UCSD-AML1 (cell line): Measurements from ENCODE around the gene COL5A1.
"Not testable (repeated sequence)": the region's sequence is repeated elsewhere in the genome, so short reads cannot be mapped to it uniquely, and the experiment has no call there.

Source experiments
- DNase-seq: peaks from one replicate; lab custom pipeline; 2025; ENCODE audit not compliant: unreplicated experiment; lab: John Stamatoyannopoulos, UW

COL5A1 gene

DNA sequence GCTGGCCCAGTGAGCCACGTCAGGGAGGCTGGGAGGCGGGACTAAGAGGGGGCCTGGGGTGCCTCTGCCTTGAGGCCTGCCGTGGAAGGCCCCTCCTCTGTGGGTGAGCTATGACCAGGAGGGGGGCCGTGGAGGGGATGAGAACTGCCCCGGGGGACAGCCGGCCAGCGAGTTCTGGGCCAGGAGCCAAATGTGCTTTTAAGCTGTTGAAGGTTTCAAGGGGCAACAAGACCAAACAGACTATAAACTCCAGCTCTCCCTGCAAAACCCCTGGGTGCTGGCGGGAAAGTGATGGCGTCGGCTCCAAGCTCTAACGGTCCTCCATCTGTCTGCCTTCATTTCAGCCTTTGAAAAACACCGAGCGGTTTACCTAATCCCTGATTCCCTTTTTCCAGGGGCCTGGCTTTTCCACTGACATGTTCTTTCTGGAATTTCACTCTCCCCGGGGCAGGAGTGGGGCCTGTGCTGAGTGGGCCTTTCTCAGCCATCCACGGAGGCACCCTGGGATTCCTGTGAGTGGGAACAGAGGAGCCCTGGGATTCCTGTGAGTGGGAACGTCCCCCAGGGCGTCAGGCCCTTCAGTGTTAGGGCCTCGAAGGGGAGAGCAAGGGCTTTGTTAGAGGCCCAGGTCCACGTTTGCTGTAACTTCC, 65.6 kb downstream of the COL5A1 start:
- no peak for DNase-seq

GRCh38 chr9:134707731-134708671, 66.4 kb downstream of the COL5A1 start:
- no peak for DNase-seq

- no peak for DNase-seq
Measured at GRCh38 chr9:134708672-134709038, 67.1 kb downstream of the COL5A1 start.

DNA sequence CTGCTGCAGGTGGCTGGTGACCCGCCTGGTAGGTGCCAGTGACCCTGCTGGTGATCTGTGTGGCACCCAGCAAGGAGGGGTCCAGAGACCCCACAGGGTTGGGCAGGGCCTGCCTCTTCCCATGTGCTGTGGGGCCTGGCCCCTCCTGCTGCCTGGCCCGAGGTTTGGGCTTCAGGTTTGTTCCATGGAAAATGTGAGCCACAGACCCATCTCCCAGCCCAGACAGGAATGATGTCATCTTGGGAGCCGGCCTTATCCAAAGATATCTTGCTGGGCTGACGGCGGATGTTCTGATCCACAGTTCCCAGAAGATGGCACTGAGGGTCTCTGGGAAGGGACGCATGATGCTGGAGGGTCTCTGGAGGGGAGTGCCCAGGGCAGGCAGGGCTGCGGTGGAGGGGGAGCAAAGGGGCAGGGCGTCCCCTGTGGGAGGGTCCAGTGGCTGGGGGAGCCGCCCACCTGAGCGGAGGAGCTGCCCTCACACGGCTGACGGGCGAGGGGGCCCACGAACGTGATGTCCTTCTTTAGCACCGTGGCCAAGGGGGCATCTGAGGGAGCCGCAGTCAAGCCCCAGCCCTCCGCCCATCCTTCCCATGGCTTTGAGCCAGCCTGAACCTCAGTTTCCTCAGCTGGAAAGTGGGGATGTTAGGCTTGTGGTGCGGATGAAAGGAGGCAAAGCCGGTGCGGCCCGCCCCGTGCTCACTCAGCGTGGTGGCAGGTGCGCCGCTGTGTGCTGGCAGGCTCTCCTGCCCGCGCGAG, 68.1 kb downstream of the COL5A1 start:
- DNase-seq, result no peak

GRCh38 chr9:134710271-134710540, 68.6 kb downstream of the COL5A1 start:
- DNase-seq, result no peak

- no peak for DNase-seq
Measured at GRCh38 chr9:134710901-134711300, 69.3 kb downstream of the COL5A1 start.

GRCh38 chr9:134712243-134712642, 70.6 kb downstream of the COL5A1 start:
- no peak for DNase-seq

- DNase-seq, result no peak
Measured at GRCh38 chr9:134712926-134713325, 71.3 kb downstream of the COL5A1 start.

- DNase-seq, result not testable (repeated sequence)
Measured at GRCh38 chr9:134715536-134715935, 73.9 kb downstream of the COL5A1 start.

DNA sequence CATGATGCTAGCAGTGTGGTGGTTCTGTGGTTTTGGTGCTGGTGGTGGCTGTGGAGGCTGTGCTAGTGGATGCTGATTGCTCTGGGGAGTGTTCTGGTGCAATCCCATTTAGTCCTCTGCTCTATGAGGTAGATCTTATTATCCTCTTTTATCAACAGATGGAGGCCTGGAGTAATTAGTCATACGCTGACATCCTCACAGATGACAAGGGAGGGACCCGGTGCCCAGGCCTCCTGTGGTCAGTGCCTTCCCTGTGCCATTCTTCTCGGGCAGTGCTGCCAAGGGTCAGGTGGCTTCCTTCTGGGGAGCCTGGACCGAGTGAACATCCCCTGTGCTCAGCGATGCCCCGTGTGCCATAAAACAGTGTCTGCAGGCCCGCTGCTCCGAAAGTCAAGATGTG, 74.5 kb downstream of the COL5A1 start:
- no peak for DNase-seq

DNA sequence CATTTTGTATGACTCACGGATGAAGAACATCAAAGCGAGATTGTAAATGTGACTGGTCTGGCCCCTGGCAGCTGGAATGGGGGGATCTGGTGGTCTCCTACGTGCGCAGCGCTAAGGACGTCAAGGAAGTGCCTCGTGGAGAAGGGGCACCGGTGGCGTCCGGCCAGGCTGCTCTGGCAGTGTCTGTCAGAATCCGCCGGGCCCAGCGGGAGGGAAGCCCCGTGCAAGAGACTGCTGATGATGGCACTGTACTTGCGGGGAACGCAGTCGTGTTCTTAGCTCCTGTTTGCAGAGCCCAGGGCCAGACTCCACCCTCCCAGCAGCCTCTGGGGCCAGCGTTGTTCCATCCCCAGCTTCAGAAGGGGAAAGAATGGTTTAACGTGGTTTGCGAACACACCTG, 75.5 kb downstream of the COL5A1 start:
- no peak for DNase-seq

DNA sequence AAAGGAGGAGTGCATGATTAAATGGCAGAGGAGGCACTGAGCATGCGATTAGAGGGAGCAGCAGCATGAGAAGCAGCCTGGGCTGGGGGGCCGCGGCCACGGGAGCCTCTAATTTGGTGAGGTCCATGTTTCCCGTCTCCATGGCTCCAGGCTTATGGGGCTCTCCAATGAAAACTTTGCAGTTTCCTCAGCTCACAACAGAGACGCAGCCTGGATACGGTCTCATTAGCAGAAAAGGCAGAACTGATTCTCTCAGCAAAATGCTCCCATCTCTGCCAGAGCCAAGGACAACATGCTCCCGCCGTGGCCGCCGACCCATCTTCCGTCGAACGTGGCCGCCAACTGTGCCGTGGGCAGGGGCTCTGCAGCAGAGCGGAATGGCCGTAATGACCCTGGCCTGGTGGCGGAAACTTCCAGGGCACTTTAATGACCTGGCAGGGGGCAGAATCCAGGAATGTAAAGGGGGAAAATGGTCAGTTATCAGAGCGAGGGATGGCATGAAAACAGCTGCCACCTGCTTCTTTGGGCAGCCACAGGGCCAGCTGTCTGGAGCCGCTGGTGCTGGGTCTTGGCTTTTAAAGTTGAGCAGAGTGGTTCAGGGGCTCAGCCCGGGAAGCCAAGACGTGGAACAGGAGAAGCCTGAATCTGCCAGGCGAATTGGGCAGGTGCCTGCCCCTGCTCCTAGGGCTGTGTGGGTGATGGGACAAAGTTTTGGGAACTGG, 76.5 kb downstream of the COL5A1 start:
- DNase-seq, result no peak

DNA sequence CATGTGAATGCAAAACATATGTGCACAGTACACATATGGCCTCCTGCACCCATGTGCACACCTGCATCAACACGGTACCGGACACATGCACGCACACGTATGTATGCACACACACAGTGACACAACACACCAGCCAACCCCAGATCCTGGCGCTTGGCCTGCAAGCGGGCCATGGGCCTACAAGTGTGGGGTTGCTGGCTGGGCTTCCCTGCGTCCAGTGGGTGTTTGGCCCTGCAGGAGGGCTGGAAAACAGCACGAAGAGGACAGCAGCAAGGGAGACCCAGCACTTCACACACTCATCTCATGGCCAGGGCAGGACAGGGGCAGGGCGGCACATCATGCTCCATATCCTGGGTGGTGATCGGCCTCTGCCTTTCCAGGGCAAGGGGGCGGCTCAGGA, 77.7 kb downstream of the COL5A1 start:
- no peak for DNase-seq

DNA sequence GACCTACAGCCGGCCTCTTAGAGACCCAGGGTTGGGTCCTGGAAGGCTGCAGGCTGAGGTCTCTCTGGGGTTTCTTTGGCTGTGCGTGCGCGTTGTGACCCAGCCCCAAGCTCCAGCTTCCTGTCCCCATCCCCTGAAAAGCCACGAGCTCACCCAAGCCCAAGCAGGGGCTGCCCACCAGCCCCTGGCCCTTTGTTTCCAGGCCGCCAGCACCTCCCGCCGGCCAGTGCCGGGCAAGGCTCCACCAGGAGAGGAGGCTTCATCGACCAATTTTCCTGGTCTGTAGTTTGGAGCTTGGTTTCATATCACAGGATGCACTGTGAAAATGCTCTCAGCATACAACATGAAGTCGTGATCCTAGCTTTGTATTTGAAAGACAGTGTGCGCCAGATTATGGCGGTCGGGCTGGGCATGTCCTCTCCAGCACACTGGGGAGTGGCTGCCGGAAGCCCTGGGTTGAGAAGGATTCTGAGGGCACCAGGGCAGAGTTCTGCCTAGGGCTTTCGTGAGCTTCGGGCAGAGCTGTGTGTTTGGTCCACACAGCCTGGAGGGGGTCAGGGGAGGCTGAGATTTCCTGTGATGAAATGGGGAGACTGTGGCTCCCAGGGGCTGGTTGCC, 78.6 kb downstream of the COL5A1 start:
- DNase-seq, result no peak

- DNase-seq, result no peak
Measured at GRCh38 chr9:134720796-134721195, 79.2 kb downstream of the COL5A1 start.

DNA sequence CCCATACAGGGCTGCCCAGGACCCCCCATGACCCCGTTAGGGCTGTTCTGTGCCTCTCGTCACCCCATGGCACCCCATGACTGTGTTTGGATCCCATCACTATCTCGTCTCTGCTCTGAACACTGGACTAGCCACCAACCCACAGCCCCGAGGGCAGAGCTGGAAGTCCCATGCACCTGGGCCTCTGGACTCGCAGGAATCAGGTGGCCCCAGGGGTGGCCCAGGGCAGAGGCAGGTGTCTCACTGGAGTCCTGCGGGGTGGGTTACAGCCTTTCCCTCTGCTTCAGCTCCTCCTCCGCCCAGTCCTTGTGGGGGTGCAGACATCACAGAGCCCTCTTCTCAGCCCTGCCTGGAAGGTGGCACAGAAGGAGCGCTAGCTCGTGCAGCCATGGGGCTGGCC, 79.7 kb downstream of the COL5A1 start:
- DNase-seq, result no peak

DNA sequence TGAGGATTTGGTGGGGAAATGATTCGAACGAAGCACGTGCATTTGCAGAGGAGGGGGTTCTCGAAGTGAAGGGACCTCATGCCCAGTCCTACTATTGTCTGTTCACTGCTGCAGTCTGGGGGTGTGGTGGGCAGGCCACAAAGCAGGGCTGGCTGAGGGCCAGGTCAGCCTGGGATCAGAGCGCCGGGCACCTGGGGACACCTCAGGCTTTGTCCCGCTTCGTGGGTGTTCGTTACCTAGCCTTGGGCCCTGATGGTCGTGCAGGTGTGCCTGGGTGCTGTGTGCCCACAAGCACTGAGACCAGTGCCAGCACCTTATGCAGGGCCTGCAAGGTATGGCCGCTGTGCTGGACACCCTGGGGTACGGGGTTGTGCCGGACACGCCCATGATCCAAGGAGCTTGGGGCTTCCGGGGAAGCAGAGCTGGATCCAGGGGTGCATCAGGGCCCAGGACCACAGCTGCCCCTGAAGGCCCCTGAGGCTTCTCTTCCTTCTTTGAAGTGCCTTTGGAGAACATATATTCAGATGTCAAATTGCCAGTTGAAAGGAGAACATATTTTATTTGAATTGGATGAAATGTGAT, 80.6 kb downstream of the COL5A1 start:
- DNase-seq, result no peak

DNA sequence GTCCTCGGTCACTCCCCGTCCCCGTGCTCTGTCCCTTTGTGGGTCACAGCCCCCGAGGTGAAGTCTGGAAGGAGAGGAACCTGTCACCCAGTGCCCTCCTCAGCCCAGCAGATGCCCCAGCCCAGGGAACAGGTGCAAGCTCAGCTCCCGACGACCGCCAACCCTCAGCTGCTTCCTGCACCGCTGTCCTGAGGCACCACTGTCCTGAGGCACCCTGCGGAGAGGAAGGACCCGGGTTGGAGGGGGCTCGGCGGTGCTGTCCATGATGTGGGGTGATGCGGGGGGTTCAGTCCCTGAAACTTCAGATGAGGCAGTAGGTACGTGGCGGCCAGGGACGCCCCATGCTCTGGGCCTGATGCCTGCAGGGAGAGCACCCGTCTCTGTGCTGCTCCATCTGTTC, 81.4 kb downstream of the COL5A1 start:
- DNase-seq, result no peak

DNA sequence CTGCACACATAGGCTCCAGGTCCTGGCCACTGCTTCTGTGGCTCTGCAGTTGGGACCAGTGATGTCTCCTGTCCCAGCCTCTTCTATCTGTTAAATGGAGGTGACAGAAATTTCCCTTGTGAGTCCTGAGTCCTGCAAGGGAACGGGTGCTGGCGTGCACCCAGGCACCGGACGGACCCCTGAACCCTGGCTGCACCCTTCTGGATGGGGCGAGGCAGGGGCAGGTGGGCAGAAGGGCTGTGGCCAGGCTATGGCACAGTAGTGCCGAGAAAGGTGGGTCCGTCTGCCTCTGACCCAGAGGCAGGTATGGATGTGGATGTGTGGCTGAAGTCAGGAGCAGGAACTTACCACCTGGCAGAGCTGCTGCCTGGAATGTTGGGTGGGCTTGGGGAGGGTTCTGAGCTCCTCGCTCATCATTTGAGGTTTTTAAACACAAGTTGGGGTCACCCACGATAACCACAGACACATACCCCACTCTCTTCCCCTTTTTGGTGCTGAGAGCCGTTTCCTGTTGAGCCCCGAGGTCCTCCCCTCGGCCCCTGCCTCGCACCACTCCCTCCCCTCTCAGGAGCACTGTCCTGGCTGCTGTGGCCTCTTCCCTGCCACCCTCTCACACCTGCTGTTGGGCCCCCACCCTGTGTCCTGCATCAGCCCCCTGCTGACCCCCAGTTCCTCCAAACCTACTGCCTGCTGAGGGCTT, 82.0 kb downstream of the COL5A1 start:
- DNase-seq, result no peak
